Measurements from ENCODE around the gene KRTAP19-4. TPM values are rescaled to one million over a fixed set of nuclear protein-coding genes. Genes with fewer than 3 reads are reported as not detected.

The KRTAP19-4 gene
- polyA plus RNA-seq, 1 donor from 2014 or later: not detected

GRCh38 chr21:30468900-30469714 is 27.9 kb downstream of the KRTAP19-4 start:
- Histone ChIP-seq H3K9me2 (ENCODE audit: insufficient read depth, low read length) (no peaks in the 10 kb centered on the region), H4K20me1 (ENCODE audit: insufficient read depth) (no peaks in the 10 kb centered on the region), H3K27ac (ENCODE audit: low read length) (no peak overlapping the region), H3F3A (ENCODE audit: insufficient read depth, low read length, poor library complexity, severe bottlenecking) (no peaks in the 10 kb centered on the region), H3K36me3 (ENCODE audit: insufficient read depth, low read length) (no peaks in the 10 kb centered on the region), H3K9me3 (ENCODE audit: low read length) (no peaks in the 10 kb centered on the region), H3K4me3 (ENCODE audit: low read length) (no peak overlapping the region), H3K4me2 (ENCODE audit: low read length) (no peak overlapping the region), H3K79me2 (replicated peaks; ENCODE audit: insufficient read depth, low read length) (no peaks in the 10 kb centered on the region), H3K9ac (ENCODE audit: low read length) (no peak overlapping the region), H3K27me3 (ENCODE audit: insufficient read depth, low read depth, low read length) (no peaks in the 10 kb centered on the region), H2AFZ (ENCODE audit: low read depth, low read length) (no peak overlapping the region)
- TF ChIP-seq CTCF (IDR thresholded peaks at IDR 0.05; ENCODE audit: poor library complexity, severe bottlenecking) (no peak), EP300 (conservative IDR thresholded peaks at IDR 0.05; ENCODE audit: poor library complexity, severe bottlenecking) (no peak), POLR2AphosphoS5 (IDR thresholded peaks at IDR 0.05) (no peak), TAF1 (IDR thresholded peaks at IDR 0.05; ENCODE audit: low read depth) (no peak), MXI1 (conservative IDR thresholded peaks at IDR 0.05; ENCODE audit: poor library complexity, severe bottlenecking) (no peak), SMC3 (conservative IDR thresholded peaks at IDR 0.05; ENCODE audit: poor library complexity) (no peak), EZH2 (IDR thresholded peaks at IDR 0.05; ENCODE audit: borderline replicate concordance, insufficient read depth, low read length, poor library complexity, severe bottlenecking) (no peak), REST (IDR thresholded peaks at IDR 0.05; ENCODE audit: borderline replicate concordance) (no peak)

GRCh38 chr21:30463713-30464112 is 33.3 kb downstream of the KRTAP19-4 start:
- TF ChIP-seq CTCF (IDR thresholded peaks at IDR 0.05; ENCODE audit: poor library complexity, severe bottlenecking) (peak; percentile 59), TAF1 (IDR thresholded peaks at IDR 0.05; ENCODE audit: low read depth) (no peak), SMC3 (conservative IDR thresholded peaks at IDR 0.05; ENCODE audit: poor library complexity) (peak; percentile 69), RAD21 (conservative IDR thresholded peaks at IDR 0.05) (peak; percentile 61)
- Histone ChIP-seq H3K36me3 (ENCODE audit: insufficient read depth, low read length) (no peaks in the 10 kb centered on the region), H3K4me3 (ENCODE audit: low read length) (no peak overlapping the region), H2AFZ (ENCODE audit: low read depth, low read length) (no peak overlapping the region), H3F3A (ENCODE audit: insufficient read depth, low read length, poor library complexity, severe bottlenecking) (no peaks in the 10 kb centered on the region), H3K4me2 (ENCODE audit: low read length) (no peak overlapping the region), H3K9me3 (ENCODE audit: low read length) (no peaks in the 10 kb centered on the region), H3K79me2 (replicated peaks; ENCODE audit: insufficient read depth, low read length) (no peaks in the 10 kb centered on the region), H4K20me1 (ENCODE audit: insufficient read depth) (no peaks in the 10 kb centered on the region), H3K27ac (ENCODE audit: low read length) (no peak overlapping the region), H3K9me2 (ENCODE audit: insufficient read depth, low read length) (no peaks in the 10 kb centered on the region), H3K27me3 (ENCODE audit: insufficient read depth, low read depth, low read length) (no peaks in the 10 kb centered on the region), H3K9ac (ENCODE audit: low read length) (no peak overlapping the region)
